A549 (cell line): ENCODE measurements around the gene NDUFB11.

Experiments used
- CTCF ChIP-seq: fragments of >200 bp; sonication (Bioruptor Twin); formaldehyde crosslinking; IDR thresholded peaks from 3 replicates; pipeline ENCODE4 v1.5.1; 2016
- E2F6 ChIP-seq: IDR thresholded peaks from 2 replicates; pipeline ENCODE4 v1.6.1; 2012; ENCODE audit warnings: low read depth, borderline replicate concordance
- KDM5A ChIP-seq: fragments of 200-600 bp; sonication (generic); IDR thresholded peaks from 2 replicates; pipeline ENCODE4 v1.6.1; 2016; ENCODE audit warnings: antibody characterized with exemption, mild to moderate bottlenecking
- MAZ ChIP-seq: fragments of 150-350 bp; IDR thresholded peaks from 2 replicates; pipeline ENCODE4 v1.6.1; 2014; ENCODE audit warnings: antibody characterized with exemption, low read depth, low read length, borderline replicate concordance
- POLR2A ChIP-seq: IDR thresholded peaks from 2 replicates; pipeline ENCODE4 v1.6.1; 2012; ENCODE audit warnings: mild to moderate bottlenecking, low read length
- REST ChIP-seq: fragments of 200-600 bp; sonication (generic); IDR thresholded peaks from 2 replicates; pipeline ENCODE4 v1.6.1; 2016; ENCODE audit warnings: antibody characterized with exemption, mild to moderate bottlenecking, moderate library complexity
- RFX5 ChIP-seq: fragments of 450-650 bp; IDR thresholded peaks from 2 replicates; pipeline ENCODE4 v1.7.1; 2014; ENCODE audit warnings: antibody characterized with exemption, mild to moderate bottlenecking, moderate library complexity
- SMC3 ChIP-seq: fragments of >200 bp; sonication (Bioruptor Twin); formaldehyde crosslinking; IDR thresholded peaks from 3 replicates; pipeline ENCODE4 v1.6.1; 2018; ENCODE audit warnings: inconsistent platforms
- ZSCAN20 ChIP-seq: fragments of 250-450 bp; sonication (Bioruptor Pico); IDR thresholded peaks from 2 replicates; pipeline ENCODE4 v1.8.0; 2022; ENCODE audit warnings: mild to moderate bottlenecking, moderate library complexity

GRCh38 chrX:47112316-47112954 is 32.1 kb downstream of the NDUFB11 start:
- TF ChIP-seq RFX5, result no peak
- no peak for TF ChIP-seq E2F6
- TF ChIP-seq ZSCAN20 (CRISPR knock-in tag), result no peak
- no peak for TF ChIP-seq SMC3
- TF ChIP-seq CTCF, result no peak
- TF ChIP-seq MAZ, result no peak
- TF ChIP-seq REST, result no peak
- no peak for TF ChIP-seq KDM5A
- TF ChIP-seq POLR2A, result no peak
